Measurements from ENCODE around the gene SMPD2.

SMPD2 gene

GRCh38 chr6:109440331-109441068 lies at the start of gene SMPD2, which contains the start of gene PPIL6:
Gene SMPD2, plus strand, starts transcription at chr6:109440724. Its CDS starts 398 bp downstream, at chr6:109441122.
Gene PPIL6, minus strand, starts transcription at chr6:109440628. Its CDS starts 38 bp downstream, at chr6:109440590.
- DNase-seq: peak; percentile 78

- peak; percentile 8 for DNase-seq
Observed at GRCh38 chr6:109393157-109393885, 47.2 kb upstream of the SMPD2 start.

- DNase-seq: peak; percentile 36
Observed at GRCh38 chr6:109393886-109394281, 46.6 kb upstream of the SMPD2 start.

GRCh38 chr6:109396046-109396718 lies 44.3 kb upstream of the SMPD2 start:
- no peak for DNase-seq

DNA sequence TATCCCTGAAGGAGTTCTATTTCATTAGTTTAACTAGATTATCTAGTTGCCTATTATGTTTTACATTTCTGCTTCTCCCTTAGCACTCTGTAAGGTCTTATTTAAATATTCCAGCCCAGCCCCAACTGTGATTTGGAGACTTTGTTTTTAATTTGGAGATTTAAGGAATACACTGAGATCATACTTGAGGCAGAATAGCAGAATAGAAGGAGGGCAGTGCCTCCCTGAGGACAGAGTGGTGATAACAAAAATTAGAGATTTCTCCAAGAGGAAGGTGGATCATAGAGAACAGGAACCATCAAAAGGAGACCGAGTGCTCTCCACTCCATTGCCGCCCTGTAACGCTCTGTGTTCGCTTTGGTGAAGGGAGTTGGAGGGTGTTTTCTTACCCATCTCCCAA lies 43.5 kb upstream of the SMPD2 start:
- peak; percentile 50 for DNase-seq

DNA sequence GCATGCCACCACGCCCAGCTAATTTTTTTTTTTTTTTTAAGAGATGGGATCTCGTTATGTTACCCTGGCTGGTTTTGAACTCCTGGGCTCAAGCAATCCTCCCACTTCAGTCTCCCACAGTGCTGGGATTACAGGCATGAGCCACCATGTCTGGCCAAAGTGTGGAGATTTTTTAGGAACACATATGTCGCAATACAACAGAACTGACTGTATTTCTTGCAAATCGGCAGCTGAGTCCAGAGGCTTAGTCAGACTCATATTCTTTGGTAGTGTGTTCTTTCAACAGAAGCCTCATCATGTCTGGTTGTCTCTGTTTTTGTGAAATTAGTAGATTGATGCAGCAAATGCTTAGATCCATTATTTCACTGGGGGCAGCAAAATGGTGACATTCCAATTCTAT lies 34.3 kb upstream of the SMPD2 start:
- DNase-seq: peak; percentile 67

GRCh38 chr6:109411034-109411433 lies 29.5 kb upstream of the SMPD2 start:
- DNase-seq: no peak

- no peak for DNase-seq
Observed at GRCh38 chr6:109417646-109418045, 22.9 kb upstream of the SMPD2 start.

DNA sequence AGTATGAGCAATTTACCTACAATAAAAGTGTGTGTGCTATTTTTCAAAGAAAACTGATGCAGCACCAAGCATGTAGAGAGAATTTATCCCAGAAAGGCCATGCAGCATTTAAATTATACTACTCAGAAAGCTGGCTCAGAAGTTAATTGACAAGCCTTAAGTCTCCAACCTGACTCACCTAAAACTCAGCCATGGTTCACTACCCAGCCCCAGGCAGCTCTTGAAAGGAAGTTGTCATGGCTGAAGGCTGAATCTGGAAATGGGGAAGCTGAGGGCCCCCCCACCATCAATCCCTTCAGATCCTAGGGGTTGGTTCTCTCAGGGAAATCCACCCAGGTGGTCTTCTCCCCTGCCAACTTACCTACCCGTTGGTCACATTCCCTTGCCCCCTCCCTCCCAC lies 19.8 kb upstream of the SMPD2 start:
- no peak for DNase-seq

DNA sequence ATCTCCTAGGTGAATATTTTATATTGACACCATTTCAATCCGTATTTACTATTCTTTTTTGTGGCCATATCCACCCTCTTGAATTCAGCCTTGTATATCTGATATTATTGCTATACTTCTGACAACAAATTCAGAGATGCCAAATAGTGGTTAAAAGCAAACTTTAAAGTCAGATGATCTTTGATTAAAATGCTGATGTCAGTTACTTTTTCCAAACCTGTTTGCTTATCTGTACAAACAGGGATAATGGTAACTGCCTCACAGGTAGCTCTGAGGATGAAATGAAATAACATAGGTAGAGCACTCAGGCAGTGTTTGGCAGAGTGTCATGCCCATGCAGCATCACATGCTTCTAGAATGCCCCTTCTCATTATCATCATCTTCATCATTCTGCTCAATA lies 19.3 kb upstream of the SMPD2 start:
- no peak for DNase-seq

DNA sequence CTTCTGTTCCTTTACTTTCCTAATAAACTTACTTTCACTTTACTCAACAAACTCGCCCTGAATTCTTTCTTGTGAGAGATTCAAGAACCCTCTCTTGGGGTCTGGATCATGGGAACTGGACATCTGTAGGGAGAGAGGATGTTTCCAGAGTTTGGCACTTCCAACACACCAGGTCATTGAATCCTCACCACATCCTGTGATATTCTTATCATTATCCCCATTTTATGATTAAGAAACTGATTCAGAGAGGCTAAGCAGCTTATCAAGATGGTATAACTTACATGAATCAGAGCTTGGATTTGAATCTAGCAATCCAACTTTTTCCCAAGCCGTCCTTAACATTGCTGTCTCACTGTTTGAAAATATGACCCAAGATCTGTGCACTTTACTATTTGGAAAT lies 15.6 kb upstream of the SMPD2 start:
- DNase-seq: no peak

DNA sequence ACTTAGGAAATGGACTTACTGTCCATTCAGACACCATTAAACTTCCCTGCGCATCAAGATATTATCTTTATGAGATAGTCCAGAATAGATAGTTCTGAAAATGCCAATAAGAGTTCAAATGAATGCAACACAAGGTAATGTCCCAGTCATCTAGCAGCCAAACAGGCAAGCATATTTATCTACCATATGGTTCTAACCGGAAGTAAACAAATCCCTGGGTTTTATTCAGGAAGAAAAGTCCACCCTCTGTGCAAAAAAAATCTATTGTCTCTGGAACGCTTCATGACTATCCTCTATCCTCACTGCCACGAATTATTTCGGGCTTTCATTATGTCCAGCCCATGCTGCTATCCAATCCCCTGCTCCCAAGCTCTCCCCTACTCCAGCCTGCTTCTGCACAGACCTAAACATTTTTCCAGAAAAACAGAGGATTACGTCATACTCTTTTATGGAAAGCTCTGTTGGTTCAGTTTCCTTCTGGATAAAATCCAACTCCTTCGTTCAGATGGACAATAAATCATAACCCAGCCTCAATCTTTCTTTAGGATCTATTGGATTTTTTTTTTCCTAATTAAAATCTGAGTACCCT lies 11.5 kb upstream of the SMPD2 start:
- DNase-seq: no peak

DNA sequence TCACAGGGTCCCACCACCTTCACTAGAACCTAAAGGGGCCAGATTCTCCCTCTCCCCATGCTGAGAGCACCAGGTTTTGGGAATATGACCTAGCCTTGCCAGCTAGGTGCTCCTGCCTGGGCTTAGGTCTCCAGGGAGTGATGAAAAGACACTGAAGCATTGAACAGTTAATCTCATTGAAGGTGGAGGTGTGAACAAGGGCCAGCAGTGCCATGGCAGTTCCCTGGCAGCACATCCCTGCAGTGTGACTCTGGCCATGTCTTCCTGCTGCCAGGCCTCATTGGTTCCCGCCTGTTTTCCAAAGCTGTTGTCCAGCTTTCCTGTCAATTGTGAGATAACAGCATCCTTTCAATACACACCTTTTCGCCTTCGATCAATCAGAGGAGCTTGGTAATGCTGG lies 11.0 kb upstream of the SMPD2 start:
- no peak for DNase-seq

DNA sequence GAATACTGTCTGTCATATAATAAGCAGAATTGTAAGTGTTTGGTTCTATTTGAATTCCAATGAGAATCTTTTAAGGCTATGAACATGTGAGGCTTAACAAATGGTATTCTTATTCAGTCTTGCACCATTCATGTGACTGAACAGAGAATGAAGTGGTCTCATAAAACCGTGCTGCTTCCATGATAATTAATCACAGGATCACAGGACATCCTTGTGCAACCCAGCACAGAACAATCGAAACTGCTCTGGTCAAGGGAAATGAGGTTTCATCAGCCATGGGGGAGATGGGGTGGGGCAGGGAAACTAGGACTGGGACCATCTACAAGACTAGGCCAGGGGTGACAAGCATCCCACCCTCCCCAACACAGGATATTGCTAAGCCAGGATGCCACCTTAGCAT lies 6.1 kb upstream of the SMPD2 start:
- peak; percentile 12 for DNase-seq

- no peak for DNase-seq
Observed at GRCh38 chr6:109436041-109436440, 4.5 kb upstream of the SMPD2 start.

DNA sequence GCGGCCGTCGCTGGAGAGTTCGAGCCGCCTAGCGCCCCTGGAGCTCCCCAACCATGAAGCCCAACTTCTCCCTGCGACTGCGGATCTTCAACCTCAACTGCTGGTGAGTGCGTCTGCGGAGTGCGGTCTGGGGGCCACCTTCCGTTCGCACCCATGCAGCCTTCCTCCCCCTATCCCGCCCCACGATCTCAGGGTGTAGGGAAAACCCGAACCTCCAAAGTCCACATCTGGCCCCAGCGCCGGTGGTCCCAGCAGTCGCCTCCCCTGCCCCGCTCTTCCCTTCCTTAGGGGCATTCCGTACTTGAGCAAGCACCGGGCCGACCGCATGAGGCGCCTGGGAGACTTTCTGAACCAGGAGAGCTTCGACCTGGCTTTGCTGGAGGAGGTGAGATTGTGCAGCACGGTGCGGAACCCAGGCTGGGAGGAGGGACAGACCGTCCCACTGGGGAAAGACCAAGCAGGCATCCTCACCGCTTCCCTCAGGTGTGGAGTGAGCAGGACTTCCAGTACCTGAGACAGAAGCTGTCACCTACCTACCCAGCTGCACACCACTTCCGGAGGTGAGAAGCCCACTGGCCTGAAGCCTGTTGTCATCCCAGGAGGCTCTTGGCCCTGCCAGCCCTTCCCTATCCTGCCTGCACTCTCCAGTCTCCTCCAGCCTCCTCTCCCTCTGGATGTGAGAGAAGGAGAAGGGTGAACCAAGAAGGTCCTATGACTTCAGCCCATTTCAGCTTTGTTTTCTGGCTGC lies 719 bp downstream of the SMPD2 start:
- DNase-seq: peak; percentile 53

DNA sequence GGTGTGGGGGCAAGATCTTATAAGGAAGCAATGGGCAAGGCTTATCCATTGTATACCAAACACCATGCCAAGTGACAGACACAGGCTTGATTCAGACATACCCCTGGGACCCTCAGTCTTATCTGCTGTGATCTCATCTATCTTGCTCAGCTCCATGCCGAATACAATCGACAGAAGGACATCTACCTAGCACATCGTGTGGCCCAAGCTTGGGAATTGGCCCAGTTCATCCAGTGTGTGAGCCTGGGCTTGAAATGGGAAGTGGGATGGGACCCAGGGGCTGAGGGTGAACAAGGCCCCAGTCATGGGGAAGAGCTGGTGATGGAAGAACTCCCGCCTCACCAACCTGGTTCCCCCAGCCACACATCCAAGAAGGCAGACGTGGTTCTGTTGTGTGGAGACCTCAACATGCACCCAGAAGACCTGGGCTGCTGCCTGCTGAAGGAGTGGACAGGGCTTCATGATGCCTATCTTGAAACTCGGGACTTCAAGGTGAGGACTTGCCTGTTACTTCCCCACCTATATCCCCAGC lies 1.9 kb downstream of the SMPD2 start:
- DNase-seq: no peak

- DNase-seq: no peak
Observed at GRCh38 chr6:109443425-109443950, 3.0 kb downstream of the SMPD2 start.

- DNase-seq: no peak
Observed at GRCh38 chr6:109445382-109445781, 4.9 kb downstream of the SMPD2 start.

DNA sequence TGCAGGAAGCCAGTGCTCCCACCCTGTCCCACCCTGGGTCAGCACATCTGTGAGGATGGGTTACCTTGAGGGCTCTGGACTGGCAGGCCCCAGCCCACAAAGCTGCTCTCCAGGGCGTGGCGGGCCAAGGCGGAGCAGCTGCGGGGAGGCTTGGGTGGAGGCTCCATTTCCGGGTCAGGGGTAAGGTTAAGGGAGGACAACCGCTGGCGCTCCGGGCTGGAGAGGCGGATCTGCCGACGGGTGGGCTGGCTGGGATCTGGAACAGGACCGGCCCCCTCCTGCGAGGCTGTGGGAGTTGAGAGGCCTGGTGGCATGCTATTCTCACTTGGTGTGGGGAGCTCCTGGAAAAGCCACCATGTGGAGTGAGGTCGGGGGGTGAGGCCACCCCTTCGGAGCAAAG lies 5.5 kb downstream of the SMPD2 start:
- DNase-seq: no peak

GRCh38 chr6:109446541-109446940 lies 6.0 kb downstream of the SMPD2 start:
- no peak for DNase-seq

GRCh38 chr6:109447087-109447486 lies 6.6 kb downstream of the SMPD2 start:
- no peak for DNase-seq

Data from MV-4-11 (cell line).